Heart left ventricle (tissue), 13 donors: ENCODE results near the gene GLT8D1.

Experiments used
- CTCF ChIP-seq, 12 donors: fragments of 200-600 bp; sonication (generic) in 4 of 12; IDR thresholded peaks; one replicate each; pipeline versions ENCODE4 v1.5.0 to v1.8.0; 2018 to 2022; ENCODE audit warnings: antibody characterized with exemption in 12 of 12, mild to moderate bottlenecking in 5 of 12
- POLR2A ChIP-seq, 2 donors: fragments of 450-650 bp; IDR thresholded peaks; one replicate each; pipeline ENCODE4 v1.6.1; 2017; ENCODE audit warnings: antibody characterized with exemption in 2 of 2, mild to moderate bottlenecking in 2 of 2, moderate library complexity in 2 of 2
- donor health status: ischemic (EF 13 %, LVEDD 7.1; RV severe dilation, severe dysfunction).
- donor health status: DM: no; HTN: yes; CAD: no.
- donor health status: DM: no; HTN: no; CAD: no.
- donor health status: ischemic (EF 25% LVEDD 6.9; RV normal size, moderate dysfunction).
- donor health status: ischemic (EF 25% LVEDD 5.7; RV mildly dilated, moderate dysfunction).
- donor health status: ischemic (EF 35%, LVEDD 5.7; RV mildly dilated, moderate dysfunction).
- donor health status: nonischemic (EF 11% LVEDD 7.7; RV severe dilation, severe dysfunction).
- donor health status: DM: yes; HTN: yes; CAD: no.
- donor health status: PGD.
- donor health status: ischemic (EF 29% LVEDD 5.4; RV normal size, mild dysfunction).
- donor health status: nonischemic (EF 23%, LVEDD 6.1; RV moderate dilation, normal function).

GRCh38 chr3:52693071-52693470, 12.5 kb downstream of the GLT8D1 start:
- TF ChIP-seq CTCF (IDR thresholded peaks at IDR 0.05) (no peak), POLR2A (IDR thresholded peaks at IDR 0.05) (no peak)
